OCI-LY3 (cell line): ENCODE data around the gene LMAN1.

Experiments
- H2AFZ ChIP-seq: fragments of 200-600, 300-600 bp; shearing (Covaris generic); 2 replicates; pipeline ENCODE4 v1.6.0; 2014; ENCODE audit warnings: antibody characterized with exemption, low read depth, low read length
- H3K27ac ChIP-seq: fragments of 200-600, 300-600 bp; sonication (generic); 2 replicates; pipeline ENCODE4 v1.5.1; 2014; ENCODE audit warnings: mild to moderate bottlenecking, low read length, moderate library complexity, mixed read lengths
- H3K27me3 ChIP-seq: fragments of 200-600, 300-600 bp; sonication (generic); 2 replicates; pipeline ENCODE4 v1.6.1; 2014; ENCODE audit warnings: low read depth, low read length, mixed read lengths
- H3K36me3 ChIP-seq: fragments of 200-600, 300-600 bp; sonication (generic); replicated peaks from 2 replicates; pipeline ENCODE3; 2014; ENCODE audit warnings: low read depth, low read length, mixed read lengths
- H3K4me1 ChIP-seq: fragments of 300-600, 200-600 bp; sonication (generic); 2 replicates; pipeline ENCODE4 v1.6.1; 2014; ENCODE audit warnings: low read length, mixed read lengths
- H3K4me2 ChIP-seq: fragments of 200-600, 300-600 bp; sonication (generic); 2 replicates; pipeline ENCODE4 v1.6.1; 2014; ENCODE audit warnings: low read length, mixed read lengths
- H3K4me3 ChIP-seq: fragments of 300-600, 200-600 bp; sonication (generic); 2 replicates; pipeline ENCODE4 v1.5.1; 2014; ENCODE audit warnings: antibody characterized with exemption, mild to moderate bottlenecking, low read length, moderate library complexity
- H3K79me2 ChIP-seq: fragments of 300-600, 200-600 bp; shearing (Covaris generic); 2 replicates; pipeline ENCODE4 v1.6.1; 2014; ENCODE audit warnings: mild to moderate bottlenecking, low read length, mixed read lengths
- H3K9ac ChIP-seq: fragments of 300-600, 200-600 bp; shearing (Covaris generic); 2 replicates; pipeline ENCODE4 v1.6.0; 2014; ENCODE audit warnings: mild to moderate bottlenecking, low read length, moderate library complexity
- H3K9me3 ChIP-seq: fragments of 200-600, 300-600 bp; shearing (Covaris generic); 2 replicates; pipeline ENCODE4 v1.6.1; 2014; ENCODE audit warnings: low read length, mixed read lengths; ENCODE audit not compliant: insufficient read depth
- H4K20me1 ChIP-seq: fragments of 200-600, 300-600 bp; sonication (generic); 2 replicates; pipeline ENCODE4 v1.6.1; 2016; ENCODE audit warnings: low read length, mixed read lengths; ENCODE audit not compliant: insufficient read depth
- EZH2phosphoT487 ChIP-seq: fragments of 200-600 bp; shearing (Covaris generic); IDR thresholded peaks from 2 replicates; pipeline ENCODE4 v1.6.1; 2018; ENCODE audit warnings: antibody characterized with exemption, mixed run types, low read depth
- TF ChIP-seq, protein P1 (sequence below): fragments of 200-600, 300-600 bp; sonication (generic); IDR thresholded peaks from 2 replicates; pipeline ENCODE4 v1.5.1; 2014; ENCODE audit warnings: antibody characterized with exemption, low read length, low read depth

Gene LMAN1

DNA sequence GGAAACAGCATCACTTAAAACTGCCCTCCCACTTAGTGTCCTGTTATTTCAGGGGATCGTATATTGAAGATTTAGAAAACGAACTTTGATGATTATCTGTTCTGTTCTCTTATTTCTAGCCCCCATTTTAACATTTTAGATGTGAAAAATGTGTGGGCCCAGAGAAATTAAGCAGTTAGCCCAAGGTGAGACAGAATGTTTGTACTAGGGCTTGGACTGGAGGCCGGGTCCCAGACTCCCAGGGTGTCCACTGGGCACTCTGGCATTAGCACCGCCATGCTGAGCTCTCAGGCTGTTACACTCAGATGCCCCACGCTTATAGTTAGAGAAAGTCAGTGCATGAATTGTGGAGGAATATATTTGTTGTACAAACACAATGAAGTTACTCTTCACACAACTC, 80.3 kb downstream of the LMAN1 start:
- peaks cover 50% of the 10 kb centered on the region for H3K27me3 ChIP-seq
- H3K4me2 ChIP-seq, result no peak overlapping the region; the same call in 1 of the 2 replicates
- H3K36me3 ChIP-seq, result no peaks in the 10 kb centered on the region

More for the DNA sequence above, 80.3 kb downstream of the LMAN1 start:
- Histone ChIP-seq H2AFZ (no peak overlapping the region), H3K9ac (no peak overlapping the region), H4K20me1 (no peaks in the 10 kb centered on the region), H3K4me3 (no peak overlapping the region), H3K9me3 (no peaks in the 10 kb centered on the region), H3K79me2 (no peaks in the 10 kb centered on the region), H3K27ac (no peak overlapping the region), H3K4me1 (peaks cover 29% of the 10 kb centered on the region)
- no peak for TF ChIP-seq EZH2phosphoT487
- TF ChIP-seq, protein P1, sequence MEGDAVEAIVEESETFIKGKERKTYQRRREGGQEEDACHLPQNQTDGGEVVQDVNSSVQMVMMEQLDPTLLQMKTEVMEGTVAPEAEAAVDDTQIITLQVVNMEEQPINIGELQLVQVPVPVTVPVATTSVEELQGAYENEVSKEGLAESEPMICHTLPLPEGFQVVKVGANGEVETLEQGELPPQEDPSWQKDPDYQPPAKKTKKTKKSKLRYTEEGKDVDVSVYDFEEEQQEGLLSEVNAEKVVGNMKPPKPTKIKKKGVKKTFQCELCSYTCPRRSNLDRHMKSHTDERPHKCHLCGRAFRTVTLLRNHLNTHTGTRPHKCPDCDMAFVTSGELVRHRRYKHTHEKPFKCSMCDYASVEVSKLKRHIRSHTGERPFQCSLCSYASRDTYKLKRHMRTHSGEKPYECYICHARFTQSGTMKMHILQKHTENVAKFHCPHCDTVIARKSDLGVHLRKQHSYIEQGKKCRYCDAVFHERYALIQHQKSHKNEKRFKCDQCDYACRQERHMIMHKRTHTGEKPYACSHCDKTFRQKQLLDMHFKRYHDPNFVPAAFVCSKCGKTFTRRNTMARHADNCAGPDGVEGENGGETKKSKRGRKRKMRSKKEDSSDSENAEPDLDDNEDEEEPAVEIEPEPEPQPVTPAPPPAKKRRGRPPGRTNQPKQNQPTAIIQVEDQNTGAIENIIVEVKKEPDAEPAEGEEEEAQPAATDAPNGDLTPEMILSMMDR, result no peak
